HepG2 (cell line): ENCODE results near the gene JPT1. TPM values are rescaled to one million over a fixed set of nuclear protein-coding genes. Genes with fewer than 3 reads are reported as not detected.

Experiments
- AHR ChIP-seq: IDR thresholded peaks from 2 replicates; pipeline ENCODE4 v1.6.1; 2018; ENCODE audit warnings: missing genetic modification reagents, missing compliant biosample characterization
- E2F1 ChIP-seq: sonication (generic); formaldehyde crosslinking; IDR thresholded peaks from 2 replicates; pipeline ENCODE4 v1.5.0; 2020; ENCODE audit warnings: missing genetic modification reagents
- GMEB1 ChIP-seq: sonication (generic); formaldehyde crosslinking; IDR thresholded peaks from 2 replicates; pipeline ENCODE4 v1.5.1; 2020; ENCODE audit warnings: missing genetic modification reagents, mild to moderate bottlenecking, borderline replicate concordance
- HNRNPH1 ChIP-seq: fragments of 200-400 bp; formaldehyde crosslinking; optimal IDR thresholded peaks from 2 replicates; pipeline ENCODE3; 2017; ENCODE audit warnings: mild to moderate bottlenecking, low read depth, low read length
- HNRNPUL1 ChIP-seq: fragments of 200-400 bp; formaldehyde crosslinking; IDR thresholded peaks from 2 replicates; pipeline ENCODE4 v1.6.1; 2017; ENCODE audit warnings: low read depth, mild to moderate bottlenecking, low read length, moderate library complexity
- MAF1 ChIP-seq: sonication (generic); formaldehyde crosslinking; IDR thresholded peaks from 2 replicates; pipeline ENCODE4 v1.5.0; 2020; ENCODE audit warnings: missing genetic modification reagents, borderline replicate concordance
- NONO ChIP-seq, 2 experiments: fragments of 450-650 bp in 1 of 2; sonication (generic) in 1 of 2; formaldehyde crosslinking in 1 of 2; IDR thresholded peaks in 1 of 2; conservative IDR thresholded peaks in 1 of 2; 2 replicates each; pipeline versions ENCODE4 v1.6.1 to v1.8.0; 2017 to 2022; ENCODE audit warnings: mild to moderate bottlenecking in 1 of 2, missing genetic modification reagents in 1 of 2, moderate library complexity in 1 of 2
- PAXIP1 ChIP-seq: sonication (generic); formaldehyde crosslinking; conservative IDR thresholded peaks from 2 replicates; pipeline ENCODE4 v1.4.0; 2020; ENCODE audit warnings: mild to moderate bottlenecking, missing genetic modification reagents, moderate library complexity
- RXRA ChIP-seq: sonication (generic); formaldehyde crosslinking; IDR thresholded peaks from 2 replicates; pipeline ENCODE4 v1.5.1; 2020; ENCODE audit warnings: missing genetic modification reagents
- SIX4 ChIP-seq: sonication (generic); formaldehyde crosslinking; IDR thresholded peaks from 2 replicates; pipeline ENCODE4 v1.4.0; 2020; ENCODE audit warnings: missing genetic modification reagents
- ZBTB21 ChIP-seq: sonication (generic); formaldehyde crosslinking; IDR thresholded peaks from 2 replicates; pipeline ENCODE4 v1.4.0; 2020; ENCODE audit warnings: missing genetic modification reagents
- ZBTB43 ChIP-seq: sonication (generic); formaldehyde crosslinking; conservative IDR thresholded peaks from 2 replicates; pipeline ENCODE4 v1.4.0; 2020; ENCODE audit warnings: missing genetic modification reagents
- ZNF235 ChIP-seq: sonication (generic); formaldehyde crosslinking; IDR thresholded peaks from 2 replicates; pipeline ENCODE4 v1.8.1; 2023; ENCODE audit warnings: mild to moderate bottlenecking, missing genetic modification reagents, borderline replicate concordance
- ZNF263 ChIP-seq: sonication (generic); formaldehyde crosslinking; IDR thresholded peaks from 2 replicates; pipeline ENCODE4 v1.4.0; 2020; ENCODE audit warnings: missing genetic modification reagents
- ZNF329 ChIP-seq: sonication (generic); formaldehyde crosslinking; IDR thresholded peaks from 2 replicates; pipeline ENCODE4 v1.9.0; 2021; ENCODE audit warnings: low read depth, mild to moderate bottlenecking, missing genetic modification reagents
- ZNF607 ChIP-seq: sonication (generic); formaldehyde crosslinking; IDR thresholded peaks from 2 replicates; pipeline ENCODE4 v1.5.1; 2020; ENCODE audit warnings: missing genetic modification reagents, mild to moderate bottlenecking, borderline replicate concordance
- ZNF83 ChIP-seq: sonication (generic); formaldehyde crosslinking; IDR thresholded peaks from 2 replicates; pipeline ENCODE4 v1.4.0; 2020; ENCODE audit warnings: missing genetic modification reagents, mild to moderate bottlenecking, borderline replicate concordance
- ZNF879 ChIP-seq: sonication (generic); formaldehyde crosslinking; IDR thresholded peaks from 2 replicates; pipeline ENCODE4 v1.8.1; 2023; ENCODE audit warnings: missing genetic modification reagents
- polyA plus RNA-seq, 8 experiments: library from polyadenylated mRNA; depleted of rRNA in 3 of 8; stranded (reverse) in 7 of 8; unstranded in 1 of 8; fragments of >200 nt; fragmentation: Illumina TruSeq in 4 of 8; extraction: Trizol in 4 of 8; gene quantifications; 2 replicates each; pipeline versions ENCODE4 v1.2.1 to v1.2.3, GENCODE V29; 2011 to 2016; ENCODE audit warnings: low read depth in 4 of 8, missing spikeins in 1 of 8, mixed read lengths in 1 of 8; ENCODE audit not compliant: insufficient read depth in 1 of 8
- total RNA-seq, 5 experiments: library from RNA; depleted of rRNA; stranded (reverse); fragments of >200 nt; fragmentation: Illumina TruSeq; extraction: Trizol; gene quantifications; 2 replicates each; pipeline ENCODE4 v1.2.3, GENCODE V29; 2016; ENCODE audit warnings: low read depth in 1 of 5

Gene JPT1
- total and polyA plus RNA-seq, 2 of the 13 experiments (the other 11 are each of a cell fraction or from before 2014, with no cell fraction given): 43.3 to 256 TPM

- no peak for TF ChIP-seq ZNF235 (CRISPR knock-in tag)
- TF ChIP-seq SIX4 (CRISPR knock-in tag): no peak
- TF ChIP-seq PAXIP1 (CRISPR knock-in tag): peak; percentile 55; the same call in 1 of the 2 replicates
- TF ChIP-seq ZBTB21 (CRISPR knock-in tag): no peak
- peak; percentile 70; the same call in 1 of the 2 replicates for TF ChIP-seq ZNF607 (CRISPR knock-in tag)
- no peak for TF ChIP-seq HNRNPUL1
- TF ChIP-seq HNRNPH1: no peak
- no peak; the same call in 1 of the 2 replicates for TF ChIP-seq E2F1 (CRISPR knock-in tag)
- peak; percentile 20; the same call in 1 of the 2 replicates for TF ChIP-seq RXRA (CRISPR knock-in tag)
- TF ChIP-seq GMEB1 (CRISPR knock-in tag): no peak; the same call in 1 of the 2 replicates
- peak; percentile 92 for TF ChIP-seq ZBTB43 (CRISPR knock-in tag)
- peak; percentile 49; the same call in 1 of the 2 replicates for TF ChIP-seq AHR (CRISPR knock-in tag)
- 0 out of 2 replicates have a peak, but pooled peaks have one; percentile 14 for TF ChIP-seq ZNF263 (CRISPR knock-in tag)
- TF ChIP-seq ZNF879 (CRISPR knock-in tag): 0 out of 2 replicates have a peak, but pooled peaks have one; percentile 5
- TF ChIP-seq ZNF83: 0 out of 2 replicates have a peak, but pooled peaks have one; percentile 20
- TF ChIP-seq NONO (IDR thresholded peaks at IDR 0.05): no peak
- TF ChIP-seq NONO (CRISPR knock-in tag; conservative IDR thresholded peaks at IDR 0.05): 0 out of 2 replicates have a peak, but pooled peaks have one; percentile 56
- no peak for TF ChIP-seq ZNF329 (CRISPR knock-in tag)
- TF ChIP-seq MAF1 (CRISPR knock-in tag): no peak; the same call in 1 of the 2 replicates
Measured at GRCh38 chr17:75087558-75088453, 66.5 kb downstream of the JPT1 start, which contains the start of gene SLC16A5 (continued).
